Heart left ventricle (tissue), 13 donors: ENCODE results near the gene BCL2A1.

Experiments used
- CTCF ChIP-seq, 12 donors: fragments of 200-600 bp; sonication (generic) in 4 of 12; IDR thresholded peaks; one replicate each; pipeline versions ENCODE4 v1.5.0 to v1.8.0; 2018 to 2022; ENCODE audit warnings: antibody characterized with exemption in 12 of 12, mild to moderate bottlenecking in 5 of 12
- POLR2A ChIP-seq, 2 donors: fragments of 450-650 bp; IDR thresholded peaks; one replicate each; pipeline ENCODE4 v1.6.1; 2017; ENCODE audit warnings: antibody characterized with exemption in 2 of 2, mild to moderate bottlenecking in 2 of 2, moderate library complexity in 2 of 2
- donor health status: ischemic (EF 13 %, LVEDD 7.1; RV severe dilation, severe dysfunction).
- donor health status: DM: no; HTN: yes; CAD: no.
- donor health status: DM: no; HTN: no; CAD: no.
- donor health status: ischemic (EF 25% LVEDD 6.9; RV normal size, moderate dysfunction).
- donor health status: ischemic (EF 25% LVEDD 5.7; RV mildly dilated, moderate dysfunction).
- donor health status: ischemic (EF 35%, LVEDD 5.7; RV mildly dilated, moderate dysfunction).
- donor health status: nonischemic (EF 11% LVEDD 7.7; RV severe dilation, severe dysfunction).
- donor health status: DM: yes; HTN: yes; CAD: no.
- donor health status: PGD.
- donor health status: ischemic (EF 29% LVEDD 5.4; RV normal size, mild dysfunction).
- donor health status: nonischemic (EF 23%, LVEDD 6.1; RV moderate dilation, normal function).

- TF ChIP-seq POLR2A (IDR thresholded peaks at IDR 0.05) (no peak), CTCF (IDR thresholded peaks at IDR 0.05) (no peak)
Measured at GRCh38 chr15:79938143-79938542, 32.9 kb downstream of the BCL2A1 start.
